H9 (cell line): Measurements from ENCODE around the gene SMDT1. TPM values are rescaled to one million over a fixed set of nuclear protein-coding genes. Genes with fewer than 3 reads are reported as not detected.

Source experiments
- DNase-seq: peaks from one replicate; pipeline ENCODE4 v3.0.0-alpha.2; 2017
- H2AFZ ChIP-seq: one replicate; pipeline ENCODE4 v1.6.1; 2013; ENCODE audit warnings: mild to moderate bottlenecking, low read length, control low read depth, moderate library complexity
- H2AK5ac ChIP-seq: 2 replicates; pipeline ENCODE4 v1.6.1; 2013; ENCODE audit warnings: low read length, control low read depth, mixed read lengths; ENCODE audit not compliant: insufficient read length
- H2BK120ac ChIP-seq: one replicate; pipeline ENCODE4 v1.6.1; 2013; ENCODE audit warnings: low read depth, mild to moderate bottlenecking, low read length, control low read depth, inconsistent platforms; ENCODE audit not compliant: poor library complexity, severe bottlenecking
- H2BK12ac ChIP-seq: 2 replicates; pipeline ENCODE4 v1.6.1; 2013; ENCODE audit warnings: low read length, control low read depth, mixed read lengths, low read depth; ENCODE audit not compliant: insufficient read length
- H2BK15ac ChIP-seq: 2 replicates; pipeline ENCODE4 v1.6.1; 2013; ENCODE audit warnings: low read depth, low read length, control low read depth
- H2BK20ac ChIP-seq: one replicate; pipeline ENCODE4 v1.6.1; 2013; ENCODE audit warnings: low read depth, mild to moderate bottlenecking, low read length, control low read depth, inconsistent platforms; ENCODE audit not compliant: poor library complexity, severe bottlenecking
- H2BK5ac ChIP-seq: 2 replicates; pipeline ENCODE4 v1.6.1; 2013; ENCODE audit warnings: low read length, control low read depth, mixed read lengths; ENCODE audit not compliant: insufficient read length
- H3K14ac ChIP-seq: 2 replicates; pipeline ENCODE4 v1.6.1; 2013; ENCODE audit warnings: low read length, control low read depth; ENCODE audit not compliant: insufficient read depth
- H3K18ac ChIP-seq: 2 replicates; pipeline ENCODE4 v1.6.1; 2013; ENCODE audit warnings: low read depth, mild to moderate bottlenecking, mixed read lengths, low read length, control low read depth; ENCODE audit not compliant: insufficient read length
- H3K23ac ChIP-seq: 2 replicates; pipeline ENCODE4 v1.6.1; 2013; ENCODE audit warnings: low read length, control low read depth, mixed read lengths, low read depth; ENCODE audit not compliant: insufficient read length
- H3K23me2 ChIP-seq: 2 replicates; pipeline ENCODE4 v1.6.1; 2013; ENCODE audit warnings: low read depth, mild to moderate bottlenecking, mixed read lengths, low read length, control low read depth; ENCODE audit not compliant: insufficient read length, poor library complexity, severe bottlenecking
- H3K27ac ChIP-seq: 2 replicates; pipeline ENCODE4 v1.5.1; 2013; ENCODE audit warnings: low read length, control low read depth, mixed read lengths, low read depth; ENCODE audit not compliant: insufficient read length
- H3K27me3 ChIP-seq: 2 replicates; pipeline ENCODE4 v1.6.1; 2013; ENCODE audit warnings: low read length, control low read depth, inconsistent platforms; ENCODE audit not compliant: insufficient read depth
- H3K4ac ChIP-seq: 2 replicates; pipeline ENCODE4 v1.6.1; 2013; ENCODE audit warnings: low read depth, mild to moderate bottlenecking, control low read depth, inconsistent platforms, low read length, moderate library complexity
- H3K4me1 ChIP-seq: 2 replicates; pipeline ENCODE4 v1.6.1; 2013; ENCODE audit warnings: low read length, control low read depth, inconsistent platforms; ENCODE audit not compliant: insufficient read depth
- H3K4me2 ChIP-seq: 2 replicates; pipeline ENCODE4 v1.6.1; 2013; ENCODE audit warnings: low read length, control low read depth, mixed read lengths; ENCODE audit not compliant: insufficient read length, insufficient read depth
- H3K56ac ChIP-seq: 2 replicates; pipeline ENCODE4 v1.6.1; 2013; ENCODE audit warnings: low read depth, mild to moderate bottlenecking, mixed read lengths, low read length, control low read depth; ENCODE audit not compliant: insufficient read length
- H3K79me1 ChIP-seq: 2 replicates; pipeline ENCODE4 v1.6.1; 2013; ENCODE audit warnings: low read depth, mild to moderate bottlenecking, moderate library complexity, low read length, control low read depth, inconsistent platforms; ENCODE audit not compliant: insufficient read depth, poor library complexity, severe bottlenecking
- H3K79me2 ChIP-seq: 2 replicates; pipeline ENCODE4 v1.6.1; 2013; ENCODE audit warnings: low read length, control low read depth, inconsistent platforms; ENCODE audit not compliant: insufficient read depth
- H3K9ac ChIP-seq: 2 replicates; pipeline ENCODE4 v1.6.1; 2013; ENCODE audit warnings: low read length, control low read depth, mixed read lengths; ENCODE audit not compliant: insufficient read length; ENCODE audit errors: extremely low read depth
- H3K9me3 ChIP-seq: one replicate; pipeline ENCODE4 v1.6.1; 2013; ENCODE audit warnings: low read depth, low read length, inconsistent platforms; ENCODE audit not compliant: control insufficient read depth
- H3T11ph ChIP-seq: one replicate; pipeline ENCODE4 v1.6.1; 2013; ENCODE audit warnings: mild to moderate bottlenecking, low read length, control low read depth, inconsistent platforms
- H4K20me1 ChIP-seq: one replicate; pipeline ENCODE4 v1.6.1; 2013; ENCODE audit not compliant: control insufficient read depth, insufficient read length, insufficient read depth
- H4K5ac ChIP-seq: 2 replicates; pipeline ENCODE4 v1.6.1; 2013; ENCODE audit warnings: low read depth, mild to moderate bottlenecking, mixed read lengths, low read length, control low read depth; ENCODE audit not compliant: insufficient read length
- H4K8ac ChIP-seq: replicated peaks from 2 replicates; pipeline ENCODE4 v1.6.1; 2013; ENCODE audit warnings: low read length, control low read depth, mixed read lengths, low read depth; ENCODE audit not compliant: insufficient read length
- H4K91ac ChIP-seq: 2 replicates; pipeline ENCODE4 v1.6.1; 2013; ENCODE audit warnings: low read depth, mild to moderate bottlenecking, moderate library complexity, mixed read lengths, low read length, control low read depth; ENCODE audit not compliant: insufficient read length
- H3K27ac Mint-ChIP-seq, 3 experiments: 2 replicates in 2 of 3; 3 replicates in 1 of 3; pipeline ENCODE4 v1.8.0; 2020 to 2021; ENCODE audit warnings: mixed read lengths in 3 of 3, mild to moderate bottlenecking in 1 of 3, moderate library complexity in 1 of 3
- H3K27me3 Mint-ChIP-seq: 2 replicates; pipeline ENCODE4 v1.8.0; 2021; ENCODE audit warnings: low read depth, mild to moderate bottlenecking, moderate library complexity, mixed read lengths
- H3K36me3 Mint-ChIP-seq, 3 experiments: 2 replicates in 2 of 3; 3 replicates in 1 of 3; pipeline ENCODE4 v1.8.0; 2020 to 2021; ENCODE audit warnings: low read depth in 3 of 3, mixed read lengths in 3 of 3; ENCODE audit not compliant: insufficient read depth in 1 of 3
- H3K4me1 Mint-ChIP-seq, 2 experiments: 2 replicates each; pipeline ENCODE4 v1.8.0; 2020; ENCODE audit warnings: mixed read lengths in 2 of 2
- H3K4me3 Mint-ChIP-seq, 2 experiments: 2 replicates in 1 of 2; 3 replicates in 1 of 2; pipeline ENCODE4 v1.8.0; 2020 to 2021; ENCODE audit warnings: mild to moderate bottlenecking in 2 of 2, mixed read lengths in 2 of 2, moderate library complexity in 1 of 2
- H3K9me3 Mint-ChIP-seq, 2 experiments: 2 replicates in 1 of 2; 3 replicates in 1 of 2; pipeline ENCODE4 v1.8.0; 2020; ENCODE audit warnings: mild to moderate bottlenecking in 2 of 2, mixed read lengths in 2 of 2, moderate library complexity in 1 of 2
- CTCF ChIP-seq: fragments of 200-600 bp; sonication (generic); conservative IDR thresholded peaks from 3 replicates; pipeline ENCODE4 v1.8.0; 2021; ENCODE audit warnings: antibody characterized with exemption, mild to moderate bottlenecking
- WGBS: extraction: QIAGEN DNeasy Blood & Tissue Kit; methylation state at CpG from one replicate; pipeline ENCODE4 v1.1.7; 2013; ENCODE audit warnings: missing lambda C conversion rate, low lambda C conversion rate, mixed read lengths; ENCODE audit not compliant: insufficient read length; ENCODE audit errors: extremely low coverage; 5-methylcytosine and 5-hydroxymethylcytosine counted together
- total RNA-seq: library from RNA; stranded (reverse); gene quantifications from 2 replicates; pipeline ENCODE4 v1.2.1, GENCODE V29; 2021

SMDT1 gene
- total RNA-seq, 1 experiment from 2014 or later = 45.0 TPM

DNA sequence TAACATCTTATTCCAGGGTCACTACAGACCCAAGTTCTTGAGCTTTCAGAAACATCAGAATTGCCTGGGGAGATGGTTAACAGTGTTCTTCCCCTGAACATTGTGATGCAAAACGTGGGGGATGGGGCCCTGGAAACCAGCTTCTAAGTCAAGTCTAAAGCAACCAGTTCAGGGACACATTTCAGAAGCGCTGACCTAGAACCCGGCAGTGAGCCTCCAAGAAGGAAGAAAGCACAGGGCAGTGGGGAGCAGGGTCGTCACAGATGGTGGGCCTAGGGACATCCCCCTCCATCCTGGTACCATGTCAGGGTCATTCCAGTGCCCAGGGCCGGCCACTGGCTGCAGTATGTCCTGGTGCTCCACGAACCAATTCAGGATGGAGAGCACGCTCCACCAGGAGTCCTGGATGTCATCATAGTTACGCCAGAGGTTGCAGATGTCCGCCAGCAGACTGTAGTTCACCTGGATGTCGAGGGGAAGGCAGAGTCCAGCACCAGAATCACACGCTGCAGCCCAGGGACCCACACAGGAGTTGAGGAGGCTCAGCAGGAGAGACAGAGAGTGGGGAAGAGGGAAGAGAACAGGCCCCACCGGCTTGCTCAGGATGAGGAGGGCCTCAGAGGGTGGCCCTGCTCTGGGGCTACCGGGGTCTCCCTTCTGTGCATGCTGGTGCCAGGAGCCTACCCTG, 13.9 kb upstream of the SMDT1 start:
- H3K9me3 Mint-ChIP-seq = no peaks in the 10 kb centered on the region; a peak in 2 of 5 replicates
- Histone ChIP-seq H3K14ac (no peak overlapping the region; the same call in 1 of the 2 replicates), H3K27me3 (no peaks in the 10 kb centered on the region), H4K5ac (no peak overlapping the region), H4K91ac (no peak overlapping the region), H3K79me2 (no peaks in the 10 kb centered on the region), H4K8ac (no peak overlapping the region), H2BK5ac (no peak overlapping the region), H3K23ac (no peak overlapping the region), H3T11ph (no peak overlapping the region), H2BK15ac (no peak overlapping the region), H2AK5ac (no peak overlapping the region), H3K9me3 (no peaks in the 10 kb centered on the region), H3K56ac (no peak overlapping the region), H3K4me2 (peak overlapping the region; percentile 10), H2BK20ac (no peak overlapping the region), H3K4me1 (peaks cover 10% of the 10 kb centered on the region; the same call in 1 of the 2 replicates), H2BK120ac (no peak overlapping the region), H3K79me1 (no peaks in the 10 kb centered on the region), H3K18ac (peak overlapping the region; percentile 22), H3K9ac (no peak overlapping the region), H3K27ac (no peak overlapping the region), H4K20me1 (no peaks in the 10 kb centered on the region), H3K23me2 (peaks cover 8% of the 10 kb centered on the region), H2BK12ac (no peak overlapping the region), H2AFZ (no peak overlapping the region), H3K4ac (no peak overlapping the region)
- peaks cover 26 to 55% (median 46%) of the 10 kb centered on the region in 3 experiments for H3K36me3 Mint-ChIP-seq
- peak overlapping the region in 2 of 3 experiments; percentile 73 to 85; a peak in 4 of 7 replicates for H3K27ac Mint-ChIP-seq
- no peak for TF ChIP-seq CTCF
- DNase-seq = peak; percentile 71
- peaks cover 20 to 26% of the 10 kb centered on the region in 2 experiments for H3K4me1 Mint-ChIP-seq
- peak overlapping the region; percentile 2 to 24; a peak in 2 of 5 replicates for H3K4me3 Mint-ChIP-seq
- WGBS = no CpG with 5 or more reads among the region's 13 CpGs
- no peaks in the 10 kb centered on the region; the same call in none of the 2 replicates for H3K27me3 Mint-ChIP-seq
